PFSK-1 (cell line): ENCODE results near the gene ERC1.

Experiments
- FOXP2 ChIP-seq: optimal IDR thresholded peaks from 2 replicates; pipeline ENCODE3; 2011; ENCODE audit warnings: borderline replicate concordance, control low read depth, inconsistent platforms; ENCODE audit not compliant: insufficient read depth; ENCODE audit errors: extremely low read length, extremely low read depth
- POLR2AphosphoS5 ChIP-seq: IDR thresholded peaks from 2 replicates; pipeline ENCODE4 v1.6.1; 2012; ENCODE audit warnings: low read depth, mild to moderate bottlenecking, control low read depth, low read length, moderate library complexity
- SIN3A ChIP-seq: IDR thresholded peaks from 2 replicates; pipeline ENCODE4 v1.6.1; 2012; ENCODE audit warnings: mild to moderate bottlenecking, low read length, moderate library complexity, borderline replicate concordance; ENCODE audit not compliant: insufficient read depth

DNA sequence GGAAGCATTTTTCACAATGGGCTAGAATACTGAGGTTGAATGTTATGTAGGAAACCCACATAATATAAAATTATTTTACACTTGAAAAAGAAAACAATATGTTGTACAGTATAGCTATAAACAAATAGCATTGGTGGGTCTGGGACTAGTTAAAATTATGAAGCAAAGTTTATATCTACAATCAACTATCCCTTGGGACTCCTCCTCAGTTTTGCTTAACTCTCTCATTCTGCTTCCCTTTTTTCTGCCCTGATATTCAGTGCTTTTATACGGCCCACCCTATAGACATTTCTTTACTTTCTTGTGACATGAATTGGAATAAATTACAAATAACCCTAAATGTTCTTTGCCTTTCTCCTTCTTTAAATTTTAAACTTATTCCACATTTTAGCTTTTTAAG, 302.9 kb downstream of the ERC1 start:
- TF ChIP-seq SIN3A (no peak), FOXP2 (no peak), POLR2AphosphoS5 (no peak)
